Panc1 (cell line): ENCODE data around the gene UBIAD1. TPM values are rescaled to one million over a fixed set of nuclear protein-coding genes. Genes with fewer than 3 reads are reported as not detected.
A peak's percentile ranks its signal among the peaks of the same experiment; 100 is the strongest.

Experiments used
- ATAC-seq: fragments of 200-7000 bp; cut with Tn5 transposase; 2 replicates; pipeline ENCODE4 v1.9.1; 2020; ENCODE audit warnings: mild to moderate bottlenecking, moderate library complexity
- Bru-seq: library from RNA; stranded (reverse); fragments of 400-500 nt; gene quantifications from one replicate; lab custom pipeline; 2021; lab: Mats Ljungman, UMichigan
- BruChase-seq, 2 experiments: library from RNA; stranded (reverse); fragments of 400-500 nt; gene quantifications; one replicate each; lab custom pipeline; 2021; lab: Mats Ljungman, UMichigan
- BruUV-seq: library from RNA; stranded (reverse); fragments of 400-500 nt; replicated peaks from 2 replicates; lab custom pipeline; 2021; lab: Mats Ljungman, UMichigan
- CTCF ChIA-PET: fragments of 300-600 bp; sonication (Branson Sonifier 250); formaldehyde crosslinking; loops from one replicate; lab custom pipeline; 2022; ENCODE audit warnings: antibody characterized with exemption; lab: Charles Lee
- POLR2A ChIA-PET: fragments of 300-600 bp; sonication (Branson Sonifier 250); formaldehyde crosslinking; loops from one replicate; lab custom pipeline; 2022; ENCODE audit warnings: antibody characterized with exemption; lab: Charles Lee
- DNase-seq: peaks from one replicate; pipeline ENCODE4 v3.0.0-alpha.2; 2010; ENCODE audit warnings: low read depth, low spot score
- H3K27ac ChIP-seq: 2 replicates; pipeline ENCODE4 v1.5.1; 2011; ENCODE audit warnings: mild to moderate bottlenecking, low read length, inconsistent platforms
- H3K27me3 ChIP-seq: fragments of 200-500 bp; sonication (Bioruptor generic); 2 replicates; pipeline ENCODE4 v1.6.0; 2014; ENCODE audit warnings: low read length, inconsistent platforms; ENCODE audit not compliant: control insufficient read depth, insufficient read depth
- H3K36me3 ChIP-seq: fragments of 200-500 bp; sonication (Bioruptor generic); 2 replicates; pipeline ENCODE4 v1.5.1; 2014; ENCODE audit warnings: inconsistent platforms, mild to moderate bottlenecking, low read length, moderate library complexity; ENCODE audit not compliant: control insufficient read depth, insufficient read depth
- H3K4me1 ChIP-seq: 2 replicates; pipeline ENCODE4 v1.5.1; 2011; ENCODE audit warnings: inconsistent platforms, mild to moderate bottlenecking, low read length, moderate library complexity; ENCODE audit not compliant: control insufficient read depth, insufficient read depth
- H3K4me3 ChIP-seq, 2 experiments: 2 replicates each; pipeline ENCODE4 v1.5.1; 2011 to 2012; ENCODE audit warnings: low read depth in 2 of 2, low read length in 2 of 2, mild to moderate bottlenecking in 2 of 2, inconsistent platforms in 1 of 2, moderate library complexity in 1 of 2
- H3K9me3 ChIP-seq: fragments of 200-500 bp; sonication (Bioruptor generic); 2 replicates; pipeline ENCODE4 v1.5.1; 2014; ENCODE audit warnings: low read depth, mild to moderate bottlenecking, inconsistent platforms, low read length, moderate library complexity; ENCODE audit not compliant: control insufficient read depth, insufficient read depth
- POLR2AphosphoS5 ChIP-seq: IDR thresholded peaks from 2 replicates; pipeline ENCODE4 v1.6.1; 2012; ENCODE audit warnings: mild to moderate bottlenecking, low read depth, low read length, moderate library complexity
- SIN3A ChIP-seq: IDR thresholded peaks from 2 replicates; pipeline ENCODE4 v1.6.1; 2012; ENCODE audit warnings: low read depth, mild to moderate bottlenecking, low read length, moderate library complexity, borderline replicate concordance; ENCODE audit not compliant: insufficient read depth
- TCF7L2 ChIP-seq: IDR thresholded peaks from 2 replicates; pipeline ENCODE4 v1.6.1; 2011; ENCODE audit warnings: mild to moderate bottlenecking, low read depth, low read length, inconsistent platforms
- in situ Hi-C: cut with HindIII; loops from 2 replicates; pipeline ENCODE4 v1.10.0; 2016; ENCODE audit warnings: low sequenced_read_pairs, low pct_unique_long_range_greater_than_20kb
- intact Hi-C: fragments of 100-400 bp; cut with micrococcal nuclease; formaldehyde crosslinking; loops from one replicate; pipeline ENCODE4 v1.10.0; 2022; ENCODE audit not compliant: unreplicated experiment
- long read RNA-seq: library from polyadenylated mRNA; unstranded; transcript quantifications from one replicate; pipeline ENCODE4 v2.0.0, GENCODE V29; 2021; ENCODE audit not compliant: unreplicated experiment
- polyA plus RNA-seq: library from polyadenylated mRNA; unstranded; fragments of >200 nt; gene quantifications from one replicate; pipeline ENCODE4 v1.2.1, GENCODE V29; 2012; ENCODE audit warnings: missing spikeins; ENCODE audit not compliant: insufficient read length
- total RNA-seq: library from RNA; stranded (reverse); gene quantifications from one replicate; pipeline ENCODE4 v1.2.1, GENCODE V29; 2021; ENCODE audit not compliant: unreplicated experiment
- TF ChIP-seq, protein P1 (sequence below), 2 experiments: IDR thresholded peaks; 2 replicates each; pipeline ENCODE4 v1.6.1; 2011 to 2012; ENCODE audit warnings: low read depth in 2 of 2, control low read depth in 1 of 2, low read length in 1 of 2, mild to moderate bottlenecking in 1 of 2, moderate library complexity in 1 of 2; ENCODE audit not compliant: insufficient read depth in 1 of 2
- TF ChIP-seq, protein P2 (sequence below): fragments of 450-650 bp; IDR thresholded peaks from 2 replicates; pipeline ENCODE4 v1.5.1; 2017; ENCODE audit warnings: mild to moderate bottlenecking

UBIAD1 gene, protein sequence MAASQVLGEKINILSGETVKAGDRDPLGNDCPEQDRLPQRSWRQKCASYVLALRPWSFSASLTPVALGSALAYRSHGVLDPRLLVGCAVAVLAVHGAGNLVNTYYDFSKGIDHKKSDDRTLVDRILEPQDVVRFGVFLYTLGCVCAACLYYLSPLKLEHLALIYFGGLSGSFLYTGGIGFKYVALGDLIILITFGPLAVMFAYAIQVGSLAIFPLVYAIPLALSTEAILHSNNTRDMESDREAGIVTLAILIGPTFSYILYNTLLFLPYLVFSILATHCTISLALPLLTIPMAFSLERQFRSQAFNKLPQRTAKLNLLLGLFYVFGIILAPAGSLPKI
- 24.7 TPM for total RNA-seq
- polyA plus RNA-seq = 14.8 TPM
- percentile 74 among the genes with signal in this experiment for Bru-seq, nascent RNA
- BruChase-seq, experiment 1, labeled RNA remaining after a 2-hour chase = percentile 81 among the genes with signal in this experiment
- BruChase-seq, experiment 2, labeled RNA remaining after a 6-hour chase = percentile 77 among the genes with signal in this experiment
- long read RNA-seq, transcript UBIAD1-202 (2 exons, 3,646 nt) = major isoform, 55 of 104 reads
- long read RNA-seq, partial matches to known transcripts = 0 of 104 reads
- long read RNA-seq, other reads (novel, unspliced or antisense) = 48 of 104 reads

DNA sequence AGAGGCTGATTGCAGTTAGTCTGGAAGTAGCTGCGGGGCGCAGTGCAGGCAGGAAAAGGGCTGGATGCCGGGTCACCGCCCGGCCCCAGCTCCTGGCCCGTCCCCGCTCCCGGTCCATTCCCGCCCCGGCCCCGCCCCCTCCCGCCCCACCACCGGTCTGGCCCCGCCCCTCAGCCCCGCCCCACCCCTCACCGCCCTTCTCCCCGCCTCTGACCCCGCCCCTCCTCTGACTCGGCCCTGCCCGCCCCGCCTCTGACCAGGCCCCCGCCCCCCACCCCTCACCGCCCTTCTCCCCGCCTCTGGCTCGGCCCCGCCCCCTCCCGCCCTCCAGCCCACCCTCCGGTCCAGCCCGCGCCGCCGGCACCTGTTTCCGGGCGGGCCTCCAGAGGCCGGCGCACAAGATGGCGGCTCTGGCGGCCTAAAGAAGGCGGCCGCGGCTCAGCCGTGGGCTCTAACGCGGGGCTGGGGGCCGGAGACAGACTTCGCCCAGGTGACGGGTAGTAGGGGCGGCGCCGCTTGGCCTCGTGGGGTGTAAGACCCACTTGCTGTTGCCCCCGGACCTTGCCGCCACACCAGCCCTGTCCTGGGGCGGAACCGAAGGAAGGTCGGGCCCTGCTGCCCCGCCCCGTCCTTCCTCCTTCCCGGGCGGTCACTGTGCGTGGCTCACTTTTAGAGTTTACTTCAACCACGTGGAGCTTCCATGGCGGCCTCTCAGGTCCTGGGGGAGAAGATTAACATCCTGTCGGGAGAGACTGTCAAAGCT is at the start of gene UBIAD1:
TSS of gene UBIAD1 (plus strand) at position 367 of the 763 bp plus-strand sequence. CDS start at position 701, 334 bp downstream.
- TF ChIP-seq POLR2AphosphoS5 (peak; percentile 91), SIN3A (peak; percentile 88), TCF7L2 (no peak)
- TF ChIP-seq, protein P1, sequence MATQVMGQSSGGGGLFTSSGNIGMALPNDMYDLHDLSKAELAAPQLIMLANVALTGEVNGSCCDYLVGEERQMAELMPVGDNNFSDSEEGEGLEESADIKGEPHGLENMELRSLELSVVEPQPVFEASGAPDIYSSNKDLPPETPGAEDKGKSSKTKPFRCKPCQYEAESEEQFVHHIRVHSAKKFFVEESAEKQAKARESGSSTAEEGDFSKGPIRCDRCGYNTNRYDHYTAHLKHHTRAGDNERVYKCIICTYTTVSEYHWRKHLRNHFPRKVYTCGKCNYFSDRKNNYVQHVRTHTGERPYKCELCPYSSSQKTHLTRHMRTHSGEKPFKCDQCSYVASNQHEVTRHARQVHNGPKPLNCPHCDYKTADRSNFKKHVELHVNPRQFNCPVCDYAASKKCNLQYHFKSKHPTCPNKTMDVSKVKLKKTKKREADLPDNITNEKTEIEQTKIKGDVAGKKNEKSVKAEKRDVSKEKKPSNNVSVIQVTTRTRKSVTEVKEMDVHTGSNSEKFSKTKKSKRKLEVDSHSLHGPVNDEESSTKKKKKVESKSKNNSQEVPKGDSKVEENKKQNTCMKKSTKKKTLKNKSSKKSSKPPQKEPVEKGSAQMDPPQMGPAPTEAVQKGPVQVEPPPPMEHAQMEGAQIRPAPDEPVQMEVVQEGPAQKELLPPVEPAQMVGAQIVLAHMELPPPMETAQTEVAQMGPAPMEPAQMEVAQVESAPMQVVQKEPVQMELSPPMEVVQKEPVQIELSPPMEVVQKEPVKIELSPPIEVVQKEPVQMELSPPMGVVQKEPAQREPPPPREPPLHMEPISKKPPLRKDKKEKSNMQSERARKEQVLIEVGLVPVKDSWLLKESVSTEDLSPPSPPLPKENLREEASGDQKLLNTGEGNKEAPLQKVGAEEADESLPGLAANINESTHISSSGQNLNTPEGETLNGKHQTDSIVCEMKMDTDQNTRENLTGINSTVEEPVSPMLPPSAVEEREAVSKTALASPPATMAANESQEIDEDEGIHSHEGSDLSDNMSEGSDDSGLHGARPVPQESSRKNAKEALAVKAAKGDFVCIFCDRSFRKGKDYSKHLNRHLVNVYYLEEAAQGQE (IDR thresholded peaks at IDR 0.05; ENCODE audit: insufficient read depth in 1 of 2, low read depth in 2 of 2, low read length in 1 of 2) = no peak
- TF ChIP-seq, protein P2, sequence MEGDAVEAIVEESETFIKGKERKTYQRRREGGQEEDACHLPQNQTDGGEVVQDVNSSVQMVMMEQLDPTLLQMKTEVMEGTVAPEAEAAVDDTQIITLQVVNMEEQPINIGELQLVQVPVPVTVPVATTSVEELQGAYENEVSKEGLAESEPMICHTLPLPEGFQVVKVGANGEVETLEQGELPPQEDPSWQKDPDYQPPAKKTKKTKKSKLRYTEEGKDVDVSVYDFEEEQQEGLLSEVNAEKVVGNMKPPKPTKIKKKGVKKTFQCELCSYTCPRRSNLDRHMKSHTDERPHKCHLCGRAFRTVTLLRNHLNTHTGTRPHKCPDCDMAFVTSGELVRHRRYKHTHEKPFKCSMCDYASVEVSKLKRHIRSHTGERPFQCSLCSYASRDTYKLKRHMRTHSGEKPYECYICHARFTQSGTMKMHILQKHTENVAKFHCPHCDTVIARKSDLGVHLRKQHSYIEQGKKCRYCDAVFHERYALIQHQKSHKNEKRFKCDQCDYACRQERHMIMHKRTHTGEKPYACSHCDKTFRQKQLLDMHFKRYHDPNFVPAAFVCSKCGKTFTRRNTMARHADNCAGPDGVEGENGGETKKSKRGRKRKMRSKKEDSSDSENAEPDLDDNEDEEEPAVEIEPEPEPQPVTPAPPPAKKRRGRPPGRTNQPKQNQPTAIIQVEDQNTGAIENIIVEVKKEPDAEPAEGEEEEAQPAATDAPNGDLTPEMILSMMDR = no peak
- intact Hi-C loops = no loop called here
- peak within 1 kb of the TSS; percentile 79 to 85 for H3K4me3 ChIP-seq
- peak; percentile 95 for ATAC-seq
- H3K9me3 ChIP-seq = no peaks in the 10 kb centered on the region
- CTCF ChIA-PET = interaction anchor here (0.6 to 1.0 kb wide), 2 partner anchors 49 to 372 kb away, joined by 5 to 13 read pairs; no protein-coding TSS in a partner anchor
- peaks cover 10% of the 10 kb centered on the region; the same call in 1 of the 2 replicates for H3K4me1 ChIP-seq
- BruUV-seq = no TSS peak
- DNase-seq = no peak
- no peaks in the 10 kb centered on the region; the same call in 1 of the 2 replicates for H3K36me3 ChIP-seq
- in situ Hi-C loops = no loop called here
- H3K27me3 ChIP-seq = no peaks in the 10 kb centered on the region
- peak within 1 kb of the TSS; percentile 87 for H3K27ac ChIP-seq
- POLR2A ChIA-PET = interaction anchor here (0.6 to 0.7 kb wide), 3 partner anchors 27 to 225 kb away, joined by 5 to 9 read pairs (median 8); no protein-coding TSS in a partner anchor
